ENCODE data around the gene TIGD6. TPM values are rescaled to one million over a fixed set of nuclear protein-coding genes. Genes with fewer than 3 reads are reported as not detected.

TIGD6 gene
- total RNA-seq, 2 experiments from 2014 or later: 1.2 to 2.2 TPM

GRCh38 chr5:150006318-150006717, 5.9 kb upstream of the TIGD6 start:
- no peak overlapping the region for H3K4me3 Mint-ChIP-seq
- ATAC-seq: no peak
- POLR2A ChIA-PET: interaction anchor here (0.8 to 2.3 kb wide), 4 partner anchors 10 to 374 kb away, joined by 3 to 9 read pairs (median 3); no protein-coding TSS in a partner anchor

GRCh38 chr5:150001660-150002486, 1.4 kb upstream of the TIGD6 start:
- ChIA-PET POLR2A (interaction anchor here (0.9 to 3.3 kb wide), 5 partner anchors 7 to 64 kb away, joined by 3 to 36 read pairs (median 3); partner anchors contain the start of gene SLC26A2), CTCF (interaction anchor here (0.9 to 3.3 kb wide), 7 partner anchors 9 to 168 kb away, joined by 3 to 18 read pairs (median 4); partner anchors contain the start of gene SLC26A2)
- peak; percentile 69 for ATAC-seq
- Mint-ChIP-seq H3K27ac (peak overlapping the region; percentile 90), H3K27me3 (no peaks in the 10 kb centered on the region), H3K4me3 (peak overlapping the region; percentile 93), H3K9me3 (no peaks in the 10 kb centered on the region), H3K36me3 (ENCODE audit: low read depth) (peaks cover 33% of the 10 kb centered on the region), H3K4me1 (ENCODE audit: low read depth) (peaks cover 44% of the 10 kb centered on the region)
- TF ChIP-seq, protein P1, sequence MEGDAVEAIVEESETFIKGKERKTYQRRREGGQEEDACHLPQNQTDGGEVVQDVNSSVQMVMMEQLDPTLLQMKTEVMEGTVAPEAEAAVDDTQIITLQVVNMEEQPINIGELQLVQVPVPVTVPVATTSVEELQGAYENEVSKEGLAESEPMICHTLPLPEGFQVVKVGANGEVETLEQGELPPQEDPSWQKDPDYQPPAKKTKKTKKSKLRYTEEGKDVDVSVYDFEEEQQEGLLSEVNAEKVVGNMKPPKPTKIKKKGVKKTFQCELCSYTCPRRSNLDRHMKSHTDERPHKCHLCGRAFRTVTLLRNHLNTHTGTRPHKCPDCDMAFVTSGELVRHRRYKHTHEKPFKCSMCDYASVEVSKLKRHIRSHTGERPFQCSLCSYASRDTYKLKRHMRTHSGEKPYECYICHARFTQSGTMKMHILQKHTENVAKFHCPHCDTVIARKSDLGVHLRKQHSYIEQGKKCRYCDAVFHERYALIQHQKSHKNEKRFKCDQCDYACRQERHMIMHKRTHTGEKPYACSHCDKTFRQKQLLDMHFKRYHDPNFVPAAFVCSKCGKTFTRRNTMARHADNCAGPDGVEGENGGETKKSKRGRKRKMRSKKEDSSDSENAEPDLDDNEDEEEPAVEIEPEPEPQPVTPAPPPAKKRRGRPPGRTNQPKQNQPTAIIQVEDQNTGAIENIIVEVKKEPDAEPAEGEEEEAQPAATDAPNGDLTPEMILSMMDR (IDR thresholded peaks at IDR 0.05): peak; percentile 70
- DNase-seq: peak; percentile 74
- intact Hi-C loops (cut with micrococcal nuclease): loop anchor here (10.0 kb wide), 1 partner anchor 753 kb away; the partner anchor contains the start of gene DCTN4

More at GRCh38 chr5:150006318-150006717, 5.9 kb upstream of the TIGD6 start:
- TF ChIP-seq, protein P1 (IDR thresholded peaks at IDR 0.05): no peak
- DNase-seq: no peak
- no peaks in the 10 kb centered on the region for H3K9me3 Mint-ChIP-seq
- no peak overlapping the region for H3K27ac Mint-ChIP-seq
- intact Hi-C loops (cut with micrococcal nuclease): loop anchor here (10.0 kb wide), 1 partner anchor 748 kb away; the partner anchor contains the start of gene DCTN4
- peaks cover 51% of the 10 kb centered on the region for H3K36me3 Mint-ChIP-seq (ENCODE audit: low read depth)
- no peaks in the 10 kb centered on the region for H3K27me3 Mint-ChIP-seq
- H3K4me1 Mint-ChIP-seq (ENCODE audit: low read depth): peaks cover 40% of the 10 kb centered on the region
- CTCF ChIA-PET: interaction anchor here (0.6 to 2.8 kb wide), 7 partner anchors 14 to 282 kb away, joined by 3 to 14 read pairs (median 3); no protein-coding TSS in a partner anchor

- Mint-ChIP-seq H3K4me1 (ENCODE audit: low read depth) (peaks cover 42% of the 10 kb centered on the region), H3K36me3 (ENCODE audit: low read depth) (peaks cover 29% of the 10 kb centered on the region), H3K9me3 (no peaks in the 10 kb centered on the region), H3K4me3 (peak overlapping the region; percentile 93), H3K27ac (peak overlapping the region; percentile 90), H3K27me3 (no peaks in the 10 kb centered on the region)
- ChIA-PET POLR2A (interaction anchor here (0.9 to 3.3 kb wide), 7 partner anchors 8 to 411 kb away, joined by 3 to 36 read pairs (median 3); partner anchors contain the start of genes CD74 and SLC26A2), CTCF (interaction anchor here (0.9 to 3.3 kb wide), 8 partner anchors 9 to 361 kb away, joined by 3 to 18 read pairs (median 4); partner anchors contain the start of gene SLC26A2)
- DNase-seq: peak; percentile 52
- intact Hi-C loops (cut with micrococcal nuclease): loop anchor here (1.0 to 10.0 kb wide), 2 partner anchors 42 to 754 kb away; partner anchors contain the start of gene DCTN4
- ATAC-seq: peak; percentile 1
- TF ChIP-seq, protein P1 (IDR thresholded peaks at IDR 0.05): no peak
Observed at GRCh38 chr5:150000990-150001659, 671 bp upstream of the TIGD6 start.

GRCh38 chr5:149999866-150000255, 593 bp downstream of the TIGD6 start:
- TF ChIP-seq, protein P1 (IDR thresholded peaks at IDR 0.05): no peak
- POLR2A ChIA-PET: interaction anchor here (0.6 to 3.3 kb wide), 5 partner anchors 19 to 413 kb away, joined by 3 to 36 read pairs (median 3); partner anchors contain the start of genes CD74 and SLC26A2
- H3K27ac Mint-ChIP-seq: peak overlapping the region; percentile 95
- H3K36me3 Mint-ChIP-seq (ENCODE audit: low read depth): peaks cover 24% of the 10 kb centered on the region
- ATAC-seq (no peak), DNase-seq (no peak)
- no peaks in the 10 kb centered on the region for H3K27me3 Mint-ChIP-seq
- CTCF ChIA-PET: interaction anchor here (1.2 to 3.3 kb wide), 8 partner anchors 9 to 166 kb away, joined by 3 to 18 read pairs (median 4); partner anchors contain the start of gene SLC26A2
- peaks cover 41% of the 10 kb centered on the region for H3K4me1 Mint-ChIP-seq (ENCODE audit: low read depth)
- intact Hi-C loops (cut with micrococcal nuclease): loop anchor here (1.0 to 10.0 kb wide), 2 partner anchors 41 to 755 kb away; partner anchors contain the start of gene DCTN4
- H3K9me3 Mint-ChIP-seq: no peaks in the 10 kb centered on the region
- peak overlapping the region; percentile 93 for H3K4me3 Mint-ChIP-seq

Measured in activated CD8-positive, alpha-beta T cell treated with anti-CD3 and anti-CD28 coated beads for 36 hours (primary cell).